Measurements from ENCODE around the gene UTS2B.

The UTS2B gene

GRCh38 chr3:191235331-191236314 is 94.7 kb downstream of the UTS2B start:
- peak; percentile 13 for DNase-seq

- no peak for DNase-seq
Measured at GRCh38 chr3:191234216-191234615, 96.1 kb downstream of the UTS2B start.

- no peak for DNase-seq
Measured at GRCh38 chr3:191227541-191227940, 102.8 kb downstream of the UTS2B start.

GRCh38 chr3:191221638-191222037 is 108.7 kb downstream of the UTS2B start:
- DNase-seq = no peak

- DNase-seq = no peak
Measured at GRCh38 chr3:191220908-191221307, 109.4 kb downstream of the UTS2B start.

- DNase-seq = no peak
Measured at GRCh38 chr3:191217301-191217700, 113.0 kb downstream of the UTS2B start.
